Keratinocyte (primary cell): ENCODE results near the gene PKD2. TPM values are rescaled to one million over a fixed set of nuclear protein-coding genes. Genes with fewer than 3 reads are reported as not detected.

ENCODE experiments used
- DNase-seq: peaks from one replicate; pipeline ENCODE4 v3.0.0-alpha.2; 2011; ENCODE audit warnings: low read depth, missing footprints, low spot score
- FAIRE-seq: peaks from 2 replicates; lab custom pipeline; 2011; peaks lifted over from hg19 to GRCh38; lab: Jason Lieb, UNC
- H2AFZ ChIP-seq: 2 replicates; pipeline ENCODE4 v1.6.0; 2012; ENCODE audit warnings: low read length, control low read depth, inconsistent platforms; ENCODE audit not compliant: control insufficient read depth
- H3K27ac ChIP-seq: 2 replicates; pipeline ENCODE4 v1.5.1; 2011; ENCODE audit warnings: low read length; ENCODE audit not compliant: control insufficient read depth, insufficient read depth
- H3K27me3 ChIP-seq: 3 replicates; pipeline ENCODE4 v1.6.0; 2011; ENCODE audit warnings: low read length; ENCODE audit not compliant: control insufficient read depth, insufficient read depth; ENCODE audit errors: extremely low read depth
- H3K36me3 ChIP-seq, 2 experiments: 2 replicates in 1 of 2; 3 replicates in 1 of 2; pipeline ENCODE4 v1.5.1; 2011; ENCODE audit warnings: low read length in 2 of 2, mild to moderate bottlenecking in 1 of 2; ENCODE audit not compliant: control insufficient read depth in 2 of 2, insufficient read depth in 2 of 2; ENCODE audit errors: extremely low read depth in 1 of 2
- H3K4me1 ChIP-seq: 3 replicates; pipeline ENCODE4 v1.5.1; 2011; ENCODE audit warnings: low read length; ENCODE audit not compliant: control insufficient read depth, insufficient read depth; ENCODE audit errors: extremely low read depth
- H3K4me2 ChIP-seq: 3 replicates; pipeline ENCODE4 v1.6.0; 2011; ENCODE audit warnings: low read depth, low read length; ENCODE audit not compliant: control insufficient read depth, insufficient read depth; ENCODE audit errors: extremely low read depth
- H3K4me3 ChIP-seq, 3 experiments: fragments of 200-600 bp in 1 of 3; sonication (generic) in 1 of 3; 2 replicates in 2 of 3; 3 replicates in 1 of 3; pipeline ENCODE4 v1.5.1; 2011 to 2016; ENCODE audit warnings: low read length in 3 of 3, mild to moderate bottlenecking in 3 of 3, control low read depth in 2 of 3, inconsistent platforms in 1 of 3, low read depth in 1 of 3, mixed read lengths in 1 of 3, mixed run types in 1 of 3, moderate library complexity in 1 of 3; ENCODE audit not compliant: control insufficient read depth in 2 of 3, insufficient read depth in 2 of 3; ENCODE audit errors: extremely low read depth in 1 of 3
- H3K79me2 ChIP-seq: 2 replicates; pipeline ENCODE4 v1.6.0; 2012; ENCODE audit warnings: low read length; ENCODE audit not compliant: control insufficient read depth, insufficient read depth
- H3K9ac ChIP-seq: 3 replicates; pipeline ENCODE4 v1.6.0; 2011; ENCODE audit warnings: low read length; ENCODE audit not compliant: control insufficient read depth, insufficient read depth; ENCODE audit errors: extremely low read depth
- H3K9me1 ChIP-seq: 3 replicates; pipeline ENCODE4 v1.6.0; 2011; ENCODE audit warnings: low read length; ENCODE audit not compliant: control insufficient read depth, insufficient read depth; ENCODE audit errors: extremely low read depth
- H3K9me3 ChIP-seq: 2 replicates; pipeline ENCODE4 v1.5.1; 2012; ENCODE audit warnings: low read depth, low read length; ENCODE audit not compliant: control insufficient read depth
- H4K20me1 ChIP-seq: 3 replicates; pipeline ENCODE4 v1.6.0; 2011; ENCODE audit warnings: low read length; ENCODE audit not compliant: control insufficient read depth, insufficient read depth; ENCODE audit errors: extremely low read depth
- EZH2 ChIP-seq: IDR thresholded peaks from one replicate; pipeline ENCODE4 v1.6.1; 2012; ENCODE audit warnings: inconsistent platforms, mild to moderate bottlenecking, low read length, moderate library complexity
- dilution Hi-C: fragments of 300-500 bp; cut with MboI; formaldehyde crosslinking; loops from one replicate; pipeline ENCODE4 v1.7.0; 2020; ENCODE audit warnings: low sequenced_read_pairs; ENCODE audit not compliant: extremely low pct_ligation_motif_present
- polyA plus RNA-seq, 5 experiments: library from polyadenylated mRNA; depleted of rRNA in 3 of 5; stranded (reverse) in 3 of 5; stranded (forward) in 1 of 5; unstranded in 1 of 5; fragments of >200 nt; gene quantifications; 1 replicate in 1 of 5; 2 replicates in 3 of 5; 3 replicates in 1 of 5; pipeline versions ENCODE4 v1.2.1 to v1.2.3, GENCODE V29; 2011 to 2012; ENCODE audit warnings: missing spikeins in 2 of 5, low read depth in 1 of 5, low replicate concordance in 1 of 5
- TF ChIP-seq, protein P1 (sequence below), 3 experiments: IDR thresholded peaks in 1 of 3; conservative IDR thresholded peaks in 1 of 3; optimal IDR thresholded peaks in 1 of 3; 2 replicates in 2 of 3; 3 replicates in 1 of 3; pipeline versions ENCODE3 to v1.5.1; 2011; ENCODE audit warnings: low read length in 3 of 3, mild to moderate bottlenecking in 3 of 3, moderate library complexity in 2 of 3, control low read depth in 1 of 3, inconsistent platforms in 1 of 3; ENCODE audit not compliant: insufficient read depth in 2 of 3; ENCODE audit errors: extremely low read depth in 1 of 3

PKD2 gene
- polyA plus RNA-seq, 1 donor (not counting 4 experiments of a cell fraction or from before 2014, with no cell fraction given): 21.5 TPM

DNA sequence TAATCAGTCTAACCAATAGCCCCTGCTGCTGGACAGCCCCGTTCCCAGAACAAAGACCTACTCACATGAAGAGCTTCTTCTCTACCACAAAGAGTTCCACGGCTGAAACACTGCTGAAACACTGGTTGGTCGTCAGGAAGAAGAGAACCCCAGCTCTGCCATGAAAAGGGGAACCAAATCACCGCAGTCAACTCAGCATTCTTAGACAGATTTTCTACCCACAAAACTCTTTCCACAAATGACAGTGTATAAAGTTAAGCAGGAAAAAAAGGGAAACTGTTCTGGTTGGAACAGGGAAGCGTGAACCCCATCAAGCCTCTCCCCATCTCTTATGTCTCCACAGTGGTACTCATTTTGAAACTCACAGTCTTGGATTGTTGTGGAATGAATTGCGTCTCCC lies 93.7 kb downstream of the PKD2 start:
- FAIRE-seq (no peak), DNase-seq (no peak)
- H3K27me3 ChIP-seq: no peaks in the 10 kb centered on the region

DNA sequence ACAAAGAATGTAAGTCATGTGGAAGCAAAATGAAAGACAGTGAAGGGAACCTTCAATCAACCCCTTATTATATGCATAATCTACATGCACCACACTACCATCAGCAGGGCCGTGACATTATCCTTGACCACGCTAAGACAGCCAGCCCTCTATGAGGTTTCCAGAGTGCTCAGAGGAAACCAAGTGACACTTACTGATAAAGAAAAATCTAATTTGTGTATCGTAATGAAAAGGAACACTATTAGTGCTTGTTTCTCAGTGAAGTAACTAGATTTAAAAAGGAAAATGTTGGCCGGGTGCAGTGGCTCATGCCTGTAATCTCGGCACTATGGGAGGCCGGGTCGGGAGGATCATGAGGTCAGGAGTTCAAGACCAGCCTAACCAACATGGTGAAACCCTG lies 94.6 kb downstream of the PKD2 start:
- Histone ChIP-seq H3K9ac (no peak overlapping the region), H3K4me1 (peaks cover 25% of the 10 kb centered on the region), H3K27ac (no peak overlapping the region), H3K9me3 (no peaks in the 10 kb centered on the region), H3K36me3 (no peaks in the 10 kb centered on the region), H3K4me2 (no peak overlapping the region), H2AFZ (no peak overlapping the region), H3K4me3 (no peak overlapping the region), H4K20me1 (no peaks in the 10 kb centered on the region), H3K27me3 (no peaks in the 10 kb centered on the region), H3K9me1 (no peaks in the 10 kb centered on the region), H3K79me2 (no peaks in the 10 kb centered on the region)
- TF ChIP-seq, protein P1, sequence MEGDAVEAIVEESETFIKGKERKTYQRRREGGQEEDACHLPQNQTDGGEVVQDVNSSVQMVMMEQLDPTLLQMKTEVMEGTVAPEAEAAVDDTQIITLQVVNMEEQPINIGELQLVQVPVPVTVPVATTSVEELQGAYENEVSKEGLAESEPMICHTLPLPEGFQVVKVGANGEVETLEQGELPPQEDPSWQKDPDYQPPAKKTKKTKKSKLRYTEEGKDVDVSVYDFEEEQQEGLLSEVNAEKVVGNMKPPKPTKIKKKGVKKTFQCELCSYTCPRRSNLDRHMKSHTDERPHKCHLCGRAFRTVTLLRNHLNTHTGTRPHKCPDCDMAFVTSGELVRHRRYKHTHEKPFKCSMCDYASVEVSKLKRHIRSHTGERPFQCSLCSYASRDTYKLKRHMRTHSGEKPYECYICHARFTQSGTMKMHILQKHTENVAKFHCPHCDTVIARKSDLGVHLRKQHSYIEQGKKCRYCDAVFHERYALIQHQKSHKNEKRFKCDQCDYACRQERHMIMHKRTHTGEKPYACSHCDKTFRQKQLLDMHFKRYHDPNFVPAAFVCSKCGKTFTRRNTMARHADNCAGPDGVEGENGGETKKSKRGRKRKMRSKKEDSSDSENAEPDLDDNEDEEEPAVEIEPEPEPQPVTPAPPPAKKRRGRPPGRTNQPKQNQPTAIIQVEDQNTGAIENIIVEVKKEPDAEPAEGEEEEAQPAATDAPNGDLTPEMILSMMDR (optimal IDR thresholded peaks at IDR 0.05 in 1 of 3, IDR thresholded peaks at IDR 0.05 in 1 of 3, conservative IDR thresholded peaks at IDR 0.05 in 1 of 3; ENCODE audit: extremely low read depth in 1 of 3, insufficient read depth in 2 of 3, low read length in 3 of 3): no peak
- TF ChIP-seq EZH2: no peak
- dilution Hi-C loops: no loop called here
- DNase-seq (no peak), FAIRE-seq (no peak)

More for the DNA sequence above, 93.7 kb downstream of the PKD2 start:
- Histone ChIP-seq H3K9me3 (no peaks in the 10 kb centered on the region), H3K4me2 (no peak overlapping the region), H3K27ac (no peak overlapping the region), H3K79me2 (no peaks in the 10 kb centered on the region), H2AFZ (no peak overlapping the region), H3K9me1 (no peaks in the 10 kb centered on the region), H3K36me3 (no peaks in the 10 kb centered on the region), H3K4me1 (peaks cover 17% of the 10 kb centered on the region), H3K4me3 (no peak overlapping the region), H3K9ac (no peak overlapping the region), H4K20me1 (no peaks in the 10 kb centered on the region)
- dilution Hi-C loops: no loop called here
- TF ChIP-seq, protein P1 (optimal IDR thresholded peaks at IDR 0.05 in 1 of 3, IDR thresholded peaks at IDR 0.05 in 1 of 3, conservative IDR thresholded peaks at IDR 0.05 in 1 of 3; ENCODE audit: extremely low read depth in 1 of 3, insufficient read depth in 2 of 3, low read length in 3 of 3): no peak
- TF ChIP-seq EZH2: no peak
